ENCODE data around the gene CEP43.

DNA sequence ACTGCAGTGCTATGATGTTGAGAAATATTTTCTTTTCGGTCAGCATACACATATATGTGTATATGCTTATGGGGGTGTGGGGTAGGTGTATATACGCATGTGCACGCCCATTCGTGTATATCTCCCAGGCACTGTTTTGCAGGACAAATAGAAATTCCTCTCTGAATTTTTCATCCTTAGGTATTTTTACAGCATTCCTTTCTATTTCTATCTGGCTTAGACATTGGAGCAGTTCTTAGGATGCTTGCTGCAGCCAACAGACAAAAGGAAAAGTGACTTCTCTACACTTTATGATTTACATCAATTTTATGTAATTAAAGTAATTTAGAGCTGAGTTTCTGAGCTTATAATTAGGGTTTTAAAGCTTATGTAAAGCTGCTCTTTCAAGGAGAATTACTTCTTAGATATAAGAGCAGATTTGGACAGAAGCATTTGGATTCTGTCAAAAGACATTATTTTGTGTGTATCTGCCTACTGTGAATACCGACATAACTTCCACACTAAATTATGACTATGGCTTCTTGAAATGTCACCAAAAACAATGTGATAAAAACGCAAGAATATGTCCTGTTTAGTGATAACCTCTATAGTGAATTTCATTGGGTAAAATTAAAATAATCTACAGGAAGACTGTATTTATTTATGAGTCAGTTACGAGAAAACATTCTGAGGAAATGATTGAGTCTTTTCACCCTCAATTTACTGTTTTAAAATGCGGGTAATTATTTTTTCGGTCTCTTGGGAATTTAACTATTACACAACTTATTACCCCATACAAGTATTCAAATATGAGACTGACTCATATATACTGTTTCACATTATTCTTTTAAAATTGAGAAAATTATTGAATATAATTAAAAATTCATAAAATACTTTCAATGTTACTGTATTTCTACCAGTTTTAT is 21.3 kb upstream of the CEP43 start:
- TF ChIP-seq POLR2AphosphoS5 (IDR thresholded peaks at IDR 0.05) = no peak
- TF ChIP-seq, protein P1, sequence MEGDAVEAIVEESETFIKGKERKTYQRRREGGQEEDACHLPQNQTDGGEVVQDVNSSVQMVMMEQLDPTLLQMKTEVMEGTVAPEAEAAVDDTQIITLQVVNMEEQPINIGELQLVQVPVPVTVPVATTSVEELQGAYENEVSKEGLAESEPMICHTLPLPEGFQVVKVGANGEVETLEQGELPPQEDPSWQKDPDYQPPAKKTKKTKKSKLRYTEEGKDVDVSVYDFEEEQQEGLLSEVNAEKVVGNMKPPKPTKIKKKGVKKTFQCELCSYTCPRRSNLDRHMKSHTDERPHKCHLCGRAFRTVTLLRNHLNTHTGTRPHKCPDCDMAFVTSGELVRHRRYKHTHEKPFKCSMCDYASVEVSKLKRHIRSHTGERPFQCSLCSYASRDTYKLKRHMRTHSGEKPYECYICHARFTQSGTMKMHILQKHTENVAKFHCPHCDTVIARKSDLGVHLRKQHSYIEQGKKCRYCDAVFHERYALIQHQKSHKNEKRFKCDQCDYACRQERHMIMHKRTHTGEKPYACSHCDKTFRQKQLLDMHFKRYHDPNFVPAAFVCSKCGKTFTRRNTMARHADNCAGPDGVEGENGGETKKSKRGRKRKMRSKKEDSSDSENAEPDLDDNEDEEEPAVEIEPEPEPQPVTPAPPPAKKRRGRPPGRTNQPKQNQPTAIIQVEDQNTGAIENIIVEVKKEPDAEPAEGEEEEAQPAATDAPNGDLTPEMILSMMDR (IDR thresholded peaks at IDR 0.05) = no peak
- no peak for TF ChIP-seq POLR2A (IDR thresholded peaks at IDR 0.05)
